Heart left ventricle (tissue), 16 donors: ENCODE data around the gene WNT5A. TPM values are rescaled to one million over a fixed set of nuclear protein-coding genes. Genes with fewer than 3 reads are reported as not detected.

Experiments
- ATAC-seq, 4 donors: fragments of 200-7000 bp; cut with Tn5 transposase; one replicate each; pipeline ENCODE4 v1.9.1; 2020 to 2022; ENCODE audit warnings: moderate library complexity in 4 of 4, mild to moderate bottlenecking in 3 of 4, moderate number of reproducible peaks in 1 of 4
- DNase-seq, 5 donors: peaks; one replicate each; pipeline ENCODE4 v3.0.0-alpha.2; 2020
- H3K27ac ChIP-seq, 12 donors: fragments of 200-600 bp; sonication (generic) in 4 of 12; one replicate each; pipeline versions ENCODE4 v1.5.0 to v1.8.0; 2016 to 2022; ENCODE audit warnings: mild to moderate bottlenecking in 2 of 12
- H3K27me3 ChIP-seq, 9 donors: fragments of 200-600 bp; sonication (generic) in 2 of 9; one replicate each; pipeline versions ENCODE4 v1.5.1 to v1.8.0; 2016 to 2022; ENCODE audit warnings: mild to moderate bottlenecking in 3 of 9
- H3K36me3 ChIP-seq, 9 donors: fragments of 200-600 bp; sonication (generic) in 2 of 9; one replicate each; pipeline versions ENCODE4 v1.5.0 to v1.8.0; 2018 to 2022; ENCODE audit warnings: mild to moderate bottlenecking in 2 of 9
- H3K4me1 ChIP-seq, 12 donors: fragments of 200-600 bp; sonication (generic) in 4 of 12; one replicate each; pipeline versions ENCODE4 v1.5.0 to v1.8.0; 2016 to 2022; ENCODE audit warnings: mild to moderate bottlenecking in 3 of 12
- H3K4me3 ChIP-seq, 12 donors: fragments of 200-600 bp; sonication (generic) in 4 of 12; one replicate each; pipeline versions ENCODE4 v1.5.0 to v1.8.0; 2017 to 2022; ENCODE audit warnings: mild to moderate bottlenecking in 9 of 12, moderate library complexity in 4 of 12
- H3K9me3 ChIP-seq, 12 donors: fragments of 200-600 bp; sonication (generic) in 4 of 12; one replicate each; pipeline versions ENCODE4 v1.5.0 to v1.8.0; 2016 to 2022; ENCODE audit warnings: mild to moderate bottlenecking in 1 of 12
- POLR2A ChIP-seq, 2 donors: fragments of 450-650 bp; IDR thresholded peaks; one replicate each; pipeline ENCODE4 v1.6.1; 2017; ENCODE audit warnings: antibody characterized with exemption in 2 of 2, mild to moderate bottlenecking in 2 of 2, moderate library complexity in 2 of 2
- WGBS, 4 donors: extraction: QIAGEN DNeasy Blood & Tissue Kit in 2 of 4; methylation state at CpG; one replicate each; pipeline versions ENCODE4 v1.1.5 to v1.1.7; 2013 to 2018; 5-methylcytosine and 5-hydroxymethylcytosine counted together
- intact Hi-C, 10 donors: fragments of 100-400 bp; cut with DNase I; formaldehyde crosslinking; loops; one replicate each; pipeline versions ENCODE4 v1.11.1 to v1.14.2; 2022
- polyA plus RNA-seq, 2 donors: library from polyadenylated mRNA; stranded (reverse); fragments of 200-250 nt; gene quantifications; one replicate each; pipeline ENCODE4 v1.2.3, GENCODE V29; 2013
- total RNA-seq, 9 donors: library from RNA; depleted of rRNA in 2 of 9; stranded (reverse); fragments of >200 nt in 2 of 9; fragmentation: NEBNext Ultra II Directional in 3 of 9; extraction: Animal tissue kit (Norgen Biotek cat#: 25700) in 3 of 9; gene quantifications; one replicate each; pipeline versions ENCODE4 v1.1.0 to v1.2.4, GENCODE V29; 2016 to 2023
- TF ChIP-seq, protein P1 (sequence below), 12 donors: fragments of 200-600 bp; sonication (generic) in 4 of 12; IDR thresholded peaks; one replicate each; pipeline versions ENCODE4 v1.5.0 to v1.8.0; 2018 to 2022; ENCODE audit warnings: antibody characterized with exemption in 12 of 12, mild to moderate bottlenecking in 5 of 12
- donor health status: ischemic (EF 13 %, LVEDD 7.1; RV severe dilation, severe dysfunction).
- donor health status: healthy with polysubstance abuse.
- donor health status: DM: no; HTN: yes; CAD: no.
- donor health status: DM: no; HTN: no; CAD: no.
- donor health status: ischemic (EF 25% LVEDD 6.9; RV normal size, moderate dysfunction).
- donor health status: ischemic (EF 25% LVEDD 5.7; RV mildly dilated, moderate dysfunction).
- donor health status: healthy.
- donor health status: DM: yes; HTN: yes; CAD: no.
- donor health status: ischemic (EF 35%, LVEDD 5.7; RV mildly dilated, moderate dysfunction).
- donor health status: nonischemic (EF 11% LVEDD 7.7; RV severe dilation, severe dysfunction).
- donor health status: DM: yes; HTN: yes; CAD: no.
- donor health status: PGD.
- donor health status: ischemic (EF 29% LVEDD 5.4; RV normal size, mild dysfunction).
- donor health status: nonischemic (EF 23%, LVEDD 6.1; RV moderate dilation, normal function).

The WNT5A gene
- total and polyA plus RNA-seq, 11 donors, result 0.35 to 7.4 (median 3.2) TPM

DNA sequence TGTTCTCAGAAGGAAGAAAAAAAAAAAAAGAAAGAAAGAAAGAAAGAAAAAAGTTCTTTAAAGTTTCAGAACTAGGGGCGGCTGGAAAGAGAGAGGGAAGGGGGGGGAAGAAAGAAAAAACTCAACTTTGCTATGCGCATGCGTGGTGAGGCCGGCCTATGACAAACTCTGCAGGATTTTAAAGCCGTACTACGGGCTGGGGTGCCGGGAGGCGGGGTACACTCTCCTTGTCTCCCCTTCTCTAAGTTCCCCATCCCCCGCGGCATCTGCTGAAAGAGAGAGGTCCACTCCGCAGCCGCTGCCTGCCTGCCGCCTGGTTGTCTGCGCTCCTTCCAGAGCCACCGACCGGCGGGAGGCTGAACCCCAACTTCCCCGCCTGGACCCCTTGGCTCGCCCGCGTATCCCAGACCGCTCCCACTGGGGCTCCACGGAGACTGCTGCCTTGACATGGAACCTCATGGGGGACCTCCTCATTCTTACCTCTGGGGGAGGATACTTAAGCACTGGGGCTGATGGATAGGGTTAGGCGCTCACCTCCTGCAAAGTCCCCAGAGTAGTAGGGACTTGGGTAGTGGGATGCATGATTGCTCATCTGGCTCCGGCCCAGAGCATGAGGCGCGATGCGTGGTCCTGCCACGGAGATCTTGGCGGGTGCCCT, 1.4 kb upstream of the WNT5A start:
- Histone ChIP-seq H3K9me3 (no peaks in the 10 kb centered on the region), H3K36me3 (no peaks in the 10 kb centered on the region), H3K4me3 (peak overlapping the region; percentile 45 to 92 (median 66)), H3K27me3 (peaks cover 0 to 65% (median 9%) of the 10 kb centered on the region in 9 donors), H3K4me1 (peaks cover 0 to 48% (median 6%) of the 10 kb centered on the region in 12 donors), H3K27ac (peak overlapping the region in 8 of 12 donors; percentile 39 to 73 (median 54))
- ATAC-seq (peak in 2 of 4 donors; percentile 29 to 44), DNase-seq (peak in 4 of 5 donors; percentile 46 to 64 (median 54))
- intact Hi-C loops, result loop anchor here (5.0 to 10.0 kb wide), 10 partner anchors 84 to 766 kb away; no protein-coding TSS in a partner anchor
- TF ChIP-seq POLR2A (IDR thresholded peaks at IDR 0.05), result no peak
- TF ChIP-seq, protein P1, sequence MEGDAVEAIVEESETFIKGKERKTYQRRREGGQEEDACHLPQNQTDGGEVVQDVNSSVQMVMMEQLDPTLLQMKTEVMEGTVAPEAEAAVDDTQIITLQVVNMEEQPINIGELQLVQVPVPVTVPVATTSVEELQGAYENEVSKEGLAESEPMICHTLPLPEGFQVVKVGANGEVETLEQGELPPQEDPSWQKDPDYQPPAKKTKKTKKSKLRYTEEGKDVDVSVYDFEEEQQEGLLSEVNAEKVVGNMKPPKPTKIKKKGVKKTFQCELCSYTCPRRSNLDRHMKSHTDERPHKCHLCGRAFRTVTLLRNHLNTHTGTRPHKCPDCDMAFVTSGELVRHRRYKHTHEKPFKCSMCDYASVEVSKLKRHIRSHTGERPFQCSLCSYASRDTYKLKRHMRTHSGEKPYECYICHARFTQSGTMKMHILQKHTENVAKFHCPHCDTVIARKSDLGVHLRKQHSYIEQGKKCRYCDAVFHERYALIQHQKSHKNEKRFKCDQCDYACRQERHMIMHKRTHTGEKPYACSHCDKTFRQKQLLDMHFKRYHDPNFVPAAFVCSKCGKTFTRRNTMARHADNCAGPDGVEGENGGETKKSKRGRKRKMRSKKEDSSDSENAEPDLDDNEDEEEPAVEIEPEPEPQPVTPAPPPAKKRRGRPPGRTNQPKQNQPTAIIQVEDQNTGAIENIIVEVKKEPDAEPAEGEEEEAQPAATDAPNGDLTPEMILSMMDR (IDR thresholded peaks at IDR 0.05), result no peak
- 1 to 2% (median 1%) methylated on average over 24 to 30 of the region's 30 CpGs for WGBS, 4 donors

DNA sequence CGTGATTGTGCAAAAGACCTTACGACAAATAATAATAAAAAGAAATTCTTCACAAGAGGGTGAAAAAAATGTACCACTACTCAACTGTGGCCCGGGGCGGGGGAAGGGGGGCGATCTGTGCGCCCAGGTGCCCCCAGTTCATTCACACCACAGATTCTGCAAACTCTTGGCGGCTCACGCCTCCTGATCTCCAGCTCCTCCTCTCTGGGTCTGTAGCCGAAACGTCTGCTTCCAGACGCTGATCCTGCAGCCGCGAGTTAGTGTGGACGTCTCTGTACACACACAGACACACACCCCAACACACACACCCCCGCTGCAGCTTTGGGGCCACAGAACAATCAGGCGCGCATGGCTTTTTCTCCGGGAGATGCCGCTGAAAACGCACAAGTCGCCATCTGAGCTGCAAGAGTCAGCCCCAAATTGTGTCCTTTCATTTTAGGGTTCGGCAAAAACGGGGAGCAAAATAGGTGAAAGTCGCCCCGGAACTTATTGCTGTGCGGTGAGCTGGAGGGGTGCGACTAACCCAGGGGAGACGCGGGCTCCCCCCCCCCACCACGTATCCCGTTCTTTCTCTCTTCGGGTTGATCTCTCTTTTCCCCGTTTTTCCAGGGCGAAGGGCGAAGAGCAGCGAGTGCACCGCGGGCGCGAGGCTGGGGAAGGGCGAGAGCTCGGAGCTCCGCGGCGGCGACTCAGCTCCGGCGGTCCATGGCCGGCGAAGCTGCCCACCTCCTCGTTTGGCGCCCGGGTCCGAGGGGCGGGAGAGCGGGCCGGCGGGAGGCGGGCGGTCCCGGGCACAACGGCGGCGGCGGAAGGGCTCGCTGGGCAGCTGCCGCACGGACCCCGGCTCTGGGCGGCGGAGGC, 505 bp upstream of the WNT5A start:
- H3K4me1 ChIP-seq, result peaks cover 0 to 50% (median 7%) of the 10 kb centered on the region in 12 donors
- peak overlapping the region in 9 of 12 donors; percentile 52 to 73 (median 67) for H3K27ac ChIP-seq
- no peaks in the 10 kb centered on the region for H3K9me3 ChIP-seq
- peak in 1 of 4 donors; percentile 6 for ATAC-seq
- H3K27me3 ChIP-seq, result peaks cover 3 to 70% (median 9%) of the 10 kb centered on the region in 9 donors
- DNase-seq, result peak in 4 of 5 donors; percentile 12 to 61 (median 37)
- peak overlapping the region; percentile 45 to 92 (median 66) for H3K4me3 ChIP-seq
- intact Hi-C loops, result loop anchor here (2.0 to 10.0 kb wide), 11 partner anchors 85 to 767 kb away; no protein-coding TSS in a partner anchor
- 1% methylated on average over 39 to 71 of the region's 71 CpGs for WGBS, 4 donors
- no peaks in the 10 kb centered on the region for H3K36me3 ChIP-seq
- no peak for TF ChIP-seq POLR2A (IDR thresholded peaks at IDR 0.05)
- TF ChIP-seq, protein P1 (IDR thresholded peaks at IDR 0.05), result no peak

DNA sequence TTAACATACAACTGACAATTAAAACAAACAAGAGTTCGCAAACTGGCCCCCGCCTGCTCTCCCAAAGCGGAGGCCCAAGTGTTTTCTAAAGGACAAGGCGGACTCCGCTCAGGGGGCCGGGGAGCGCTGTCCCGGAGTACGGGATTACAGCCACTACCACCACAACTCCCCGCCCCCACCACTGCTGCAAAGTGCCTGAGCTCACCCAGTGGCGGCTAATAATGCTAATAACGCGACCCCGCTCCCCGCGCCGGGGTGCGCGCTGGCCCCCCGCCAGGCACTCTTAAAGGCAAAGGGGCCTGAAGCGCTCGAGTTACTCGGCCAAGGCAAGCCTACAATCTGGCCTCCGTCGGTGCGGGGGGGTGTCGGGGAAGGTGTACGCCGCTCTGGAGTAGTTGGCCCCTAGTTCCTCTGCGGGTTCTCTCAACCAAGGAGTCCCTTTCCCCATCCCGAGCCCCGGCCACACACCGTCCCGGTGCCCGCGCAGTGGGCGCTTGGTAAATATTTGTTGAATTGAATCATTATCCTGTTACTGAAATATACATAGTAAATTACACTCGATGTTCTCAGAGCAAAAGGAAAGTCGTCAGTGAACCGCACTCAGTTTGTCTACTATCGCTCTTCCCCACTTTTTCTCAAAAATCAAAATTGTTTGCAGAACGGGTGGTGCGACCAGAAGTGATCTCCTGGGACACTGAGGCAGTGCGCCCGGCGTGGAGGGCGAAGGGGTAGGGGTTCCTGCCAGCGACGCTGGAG, 827 bp downstream of the WNT5A start:
- Histone ChIP-seq H3K27ac (peak overlapping the region in 10 of 12 donors; percentile 49 to 73 (median 61)), H3K4me1 (peaks cover 0 to 64% (median 11%) of the 10 kb centered on the region in 12 donors), H3K4me3 (peak overlapping the region; percentile 45 to 92 (median 66)), H3K9me3 (no peaks in the 10 kb centered on the region), H3K36me3 (no peaks in the 10 kb centered on the region), H3K27me3 (peaks cover 4 to 83% (median 10%) of the 10 kb centered on the region in 9 donors)
- TF ChIP-seq POLR2A (IDR thresholded peaks at IDR 0.05), result no peak
- TF ChIP-seq, protein P1 (IDR thresholded peaks at IDR 0.05), result no peak
- DNase-seq, result peak; percentile 54 to 82 (median 69)
- intact Hi-C loops, result loop anchor here (2.0 to 10.0 kb wide), 11 partner anchors 86 to 769 kb away; no protein-coding TSS in a partner anchor
- ATAC-seq, result peak; percentile 31 to 73 (median 52)
- WGBS, 4 donors, result 1 to 2% (median 2%) methylated on average over 39 to 49 of the region's 49 CpGs
